ENCODE data around the gene RASAL3. TPM values are rescaled to one million over a fixed set of nuclear protein-coding genes. Genes with fewer than 3 reads are reported as not detected.

Gene RASAL3
- total RNA-seq, 2 donors from 2014 or later: 2.6 to 3.6 TPM

DNA sequence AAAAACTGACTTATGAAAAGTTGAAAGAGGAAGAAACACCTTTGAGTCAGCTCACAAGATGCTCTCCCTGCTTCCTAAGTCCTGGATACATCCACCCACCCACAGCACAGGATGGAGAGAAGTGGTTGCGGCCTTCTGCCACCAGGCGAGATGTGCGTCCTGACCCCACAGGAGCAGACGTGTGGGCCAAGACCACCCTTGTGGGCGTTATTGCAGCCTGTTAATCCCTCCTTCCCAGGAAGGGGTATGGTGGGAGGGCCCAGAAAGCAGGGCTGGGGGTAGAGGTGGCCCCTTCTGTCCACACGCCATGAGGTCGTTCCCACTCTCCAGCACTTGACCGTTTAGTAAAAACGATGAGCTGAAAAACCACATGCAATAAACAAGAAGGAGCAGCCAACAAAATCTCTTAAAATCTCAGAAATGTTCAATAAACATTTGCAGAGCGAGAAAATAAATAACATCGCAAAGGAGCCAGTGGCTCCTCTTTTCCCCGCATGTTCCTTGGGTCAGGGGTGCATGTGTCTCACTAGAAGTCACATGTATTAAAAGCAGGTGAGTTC lies 43.1 kb downstream of the RASAL3 start:
- DNase-seq (no peak), ATAC-seq (no peak)
- Histone ChIP-seq H3K4me1 (peaks cover 40% of the 10 kb centered on the region), H3K4me3 (no peak overlapping the region), H3K9me3 (no peaks in the 10 kb centered on the region), H3K27ac (peak overlapping the region in 1 of 4 donors; percentile 16), H3K36me3 (replicated peaks in 1 of 2; ENCODE audit: insufficient read depth in 1 of 2, low read depth in 2 of 2) (peaks cover 11 to 23% of the 10 kb centered on the region in 2 donors), H3K27me3 (no peaks in the 10 kb centered on the region)
- WGBS, 2 donors: 80 to 84% methylated on average over 12 of the region's 12 CpGs
- TF ChIP-seq POLR2A (IDR thresholded peaks at IDR 0.05): no peak
- TF ChIP-seq, protein P1, sequence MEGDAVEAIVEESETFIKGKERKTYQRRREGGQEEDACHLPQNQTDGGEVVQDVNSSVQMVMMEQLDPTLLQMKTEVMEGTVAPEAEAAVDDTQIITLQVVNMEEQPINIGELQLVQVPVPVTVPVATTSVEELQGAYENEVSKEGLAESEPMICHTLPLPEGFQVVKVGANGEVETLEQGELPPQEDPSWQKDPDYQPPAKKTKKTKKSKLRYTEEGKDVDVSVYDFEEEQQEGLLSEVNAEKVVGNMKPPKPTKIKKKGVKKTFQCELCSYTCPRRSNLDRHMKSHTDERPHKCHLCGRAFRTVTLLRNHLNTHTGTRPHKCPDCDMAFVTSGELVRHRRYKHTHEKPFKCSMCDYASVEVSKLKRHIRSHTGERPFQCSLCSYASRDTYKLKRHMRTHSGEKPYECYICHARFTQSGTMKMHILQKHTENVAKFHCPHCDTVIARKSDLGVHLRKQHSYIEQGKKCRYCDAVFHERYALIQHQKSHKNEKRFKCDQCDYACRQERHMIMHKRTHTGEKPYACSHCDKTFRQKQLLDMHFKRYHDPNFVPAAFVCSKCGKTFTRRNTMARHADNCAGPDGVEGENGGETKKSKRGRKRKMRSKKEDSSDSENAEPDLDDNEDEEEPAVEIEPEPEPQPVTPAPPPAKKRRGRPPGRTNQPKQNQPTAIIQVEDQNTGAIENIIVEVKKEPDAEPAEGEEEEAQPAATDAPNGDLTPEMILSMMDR (IDR thresholded peaks at IDR 0.05): no peak
- intact Hi-C loops (cut with DNase I): no loop called here

DNA sequence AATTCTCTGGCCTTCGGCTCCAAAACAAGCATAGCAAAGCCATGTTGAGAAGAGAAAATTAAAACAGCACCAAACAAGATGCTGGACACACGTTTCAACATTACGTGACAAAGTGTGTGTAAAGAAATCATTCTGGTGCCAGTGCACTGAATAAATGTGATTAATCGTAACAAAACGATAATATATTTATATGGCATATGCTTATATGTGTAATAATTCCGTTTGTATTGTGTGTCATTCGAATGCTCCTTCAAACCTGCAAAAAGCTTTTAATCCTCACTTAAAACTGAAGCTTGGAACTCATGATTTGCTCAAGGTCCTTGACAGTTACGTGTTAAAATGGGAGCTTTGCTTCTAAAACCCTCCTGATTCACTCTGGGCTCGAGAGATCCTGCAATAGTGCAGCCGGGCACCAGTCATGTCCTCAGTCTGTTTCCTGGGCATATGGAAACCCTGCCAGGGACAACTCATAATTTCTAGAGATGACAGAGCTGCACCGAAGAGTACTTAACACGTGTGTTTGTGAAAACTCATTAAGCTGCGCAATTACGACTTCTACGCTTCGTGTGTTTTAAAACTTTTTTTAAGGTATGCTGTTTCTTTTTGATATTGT lies 44.8 kb downstream of the RASAL3 start:
- no peaks in the 10 kb centered on the region for H3K27me3 ChIP-seq
- peak overlapping the region in 1 of 2 donors; percentile 15 for H3K4me3 ChIP-seq
- intact Hi-C loops (cut with DNase I): no loop called here
- WGBS, 2 donors: 9 to 10% methylated on average over 16 of the region's 16 CpGs
- peaks cover 54% of the 10 kb centered on the region for H3K4me1 ChIP-seq
- DNase-seq (peak in 1 of 4 donors; percentile 15), ATAC-seq (no peak)
- peak overlapping the region; percentile 13 to 94 (median 56) for H3K27ac ChIP-seq
- no peak for TF ChIP-seq POLR2A (IDR thresholded peaks at IDR 0.05)
- TF ChIP-seq, protein P1 (IDR thresholded peaks at IDR 0.05): no peak
- H3K9me3 ChIP-seq: no peaks in the 10 kb centered on the region
- peaks cover 11 to 13% of the 10 kb centered on the region in 2 donors for H3K36me3 ChIP-seq (replicated peaks in 1 of 2; ENCODE audit: insufficient read depth in 1 of 2, low read depth in 2 of 2)

DNA sequence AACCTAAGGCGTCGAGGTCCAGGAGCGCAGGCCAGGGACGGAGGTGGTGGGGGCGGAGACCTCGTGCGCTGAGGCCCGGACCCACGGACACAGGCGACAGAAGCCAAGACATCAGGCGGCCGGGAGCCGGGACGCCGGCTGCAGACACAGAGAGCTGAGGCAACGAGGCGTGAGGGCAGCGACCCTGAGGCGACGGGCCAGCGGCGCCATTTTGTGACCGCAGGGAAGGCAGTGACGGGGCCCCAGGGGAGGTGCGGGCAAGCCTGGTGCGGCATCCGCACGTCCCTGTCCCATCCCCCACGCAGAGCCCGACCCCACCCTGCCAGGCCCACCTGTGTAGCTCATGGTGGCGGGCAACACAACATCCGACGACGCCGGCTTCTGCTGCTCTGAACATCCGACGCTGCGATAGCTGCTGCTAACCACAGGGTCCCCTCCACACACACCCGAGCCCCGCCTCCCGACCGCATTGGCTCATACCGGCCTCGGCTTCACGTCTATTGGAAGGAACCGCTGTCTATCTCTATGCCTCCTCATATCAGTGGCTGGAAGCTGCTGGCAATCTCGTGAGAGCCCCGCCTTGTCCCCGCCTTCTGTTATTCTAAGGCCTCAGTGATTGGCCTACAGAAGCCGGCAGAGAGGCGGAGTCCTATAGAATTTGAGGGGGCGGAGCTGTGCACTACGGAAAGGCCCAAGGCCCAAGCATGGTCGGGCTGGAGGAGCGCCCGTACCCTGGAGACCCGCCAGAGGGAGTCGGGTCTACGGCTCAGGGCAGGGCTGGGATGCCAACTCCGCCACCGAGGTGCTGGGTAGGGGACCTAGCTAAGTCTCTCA lies 45.5 kb downstream of the RASAL3 start, which contains the start of gene AKAP8L:
Gene AKAP8L, minus strand, starts transcription at position 410 of the 834 bp plus-strand sequence. Its CDS starts 65 bp downstream, at position 345.
- Histone ChIP-seq H3K4me1 (peaks cover 61% of the 10 kb centered on the region), H3K9me3 (no peaks in the 10 kb centered on the region), H3K27me3 (no peaks in the 10 kb centered on the region), H3K27ac (peak within 1 kb of the TSS; percentile 75 to 94 (median 91)), H3K4me3 (peak within 1 kb of the TSS; percentile 71 to 97), H3K36me3 (replicated peaks in 1 of 2; ENCODE audit: insufficient read depth in 1 of 2, low read depth in 2 of 2) (peaks cover 6 to 9% of the 10 kb centered on the region in 2 donors)
- TF ChIP-seq, protein P1 (IDR thresholded peaks at IDR 0.05): peak in 6 of 7 experiments; percentile 36 to 82 (median 78)
- peak; percentile 81 to 96 (median 93) for TF ChIP-seq POLR2A (IDR thresholded peaks at IDR 0.05)
- 1% methylated on average over 33 to 57 of the region's 61 CpGs for WGBS, 2 donors
- ATAC-seq (peak; percentile 99), DNase-seq (peak; percentile 99 to 100 (median 100))
- intact Hi-C loops (cut with DNase I): no loop called here

DNA sequence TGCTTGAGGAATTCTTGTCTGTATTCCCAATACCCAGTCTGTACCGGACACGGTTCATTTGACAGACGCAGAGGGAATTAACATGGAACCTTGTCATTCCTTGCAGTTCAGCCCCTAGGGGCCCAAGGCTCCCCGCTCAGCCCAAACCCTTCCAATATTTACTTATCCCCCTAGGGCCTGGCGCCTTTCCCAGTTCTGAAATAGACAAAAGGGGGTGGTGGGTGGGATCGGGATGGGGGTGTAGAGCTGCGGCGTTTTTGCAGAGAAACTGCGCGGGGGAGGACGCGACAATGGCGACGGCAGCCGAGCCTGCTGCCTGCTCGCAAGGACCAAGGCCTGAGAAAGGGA lies 46.1 kb downstream of the RASAL3 start:
- ATAC-seq (no peak), DNase-seq (peak; percentile 23 to 39 (median 28))
- Histone ChIP-seq H3K27ac (peak overlapping the region; percentile 75 to 94 (median 91)), H3K36me3 (replicated peaks in 1 of 2; ENCODE audit: insufficient read depth in 1 of 2, low read depth in 2 of 2) (peaks cover 1 to 3% of the 10 kb centered on the region in 2 donors), H3K4me1 (peaks cover 67% of the 10 kb centered on the region), H3K27me3 (no peaks in the 10 kb centered on the region), H3K4me3 (peak overlapping the region; percentile 71 to 97), H3K9me3 (no peaks in the 10 kb centered on the region)
- intact Hi-C loops (cut with DNase I): no loop called here
- 1% methylated on average over 16 of the region's 16 CpGs for WGBS, 2 donors
- TF ChIP-seq, protein P1 (IDR thresholded peaks at IDR 0.05): no peak
- no peak for TF ChIP-seq POLR2A (IDR thresholded peaks at IDR 0.05)
